ENCODE data around the gene COL23A1.

The COL23A1 gene

GRCh38 chr5:178442405-178443257, 147.6 kb downstream of the COL23A1 start:
- no peak for DNase-seq (ENCODE audit: low read depth)
- no peak overlapping the region for H3K4me3 ChIP-seq (ENCODE audit: low read length)
- TF ChIP-seq CTCF (conservative IDR thresholded peaks at IDR 0.05; ENCODE audit: low read depth, low read length) = no peak

DNA sequence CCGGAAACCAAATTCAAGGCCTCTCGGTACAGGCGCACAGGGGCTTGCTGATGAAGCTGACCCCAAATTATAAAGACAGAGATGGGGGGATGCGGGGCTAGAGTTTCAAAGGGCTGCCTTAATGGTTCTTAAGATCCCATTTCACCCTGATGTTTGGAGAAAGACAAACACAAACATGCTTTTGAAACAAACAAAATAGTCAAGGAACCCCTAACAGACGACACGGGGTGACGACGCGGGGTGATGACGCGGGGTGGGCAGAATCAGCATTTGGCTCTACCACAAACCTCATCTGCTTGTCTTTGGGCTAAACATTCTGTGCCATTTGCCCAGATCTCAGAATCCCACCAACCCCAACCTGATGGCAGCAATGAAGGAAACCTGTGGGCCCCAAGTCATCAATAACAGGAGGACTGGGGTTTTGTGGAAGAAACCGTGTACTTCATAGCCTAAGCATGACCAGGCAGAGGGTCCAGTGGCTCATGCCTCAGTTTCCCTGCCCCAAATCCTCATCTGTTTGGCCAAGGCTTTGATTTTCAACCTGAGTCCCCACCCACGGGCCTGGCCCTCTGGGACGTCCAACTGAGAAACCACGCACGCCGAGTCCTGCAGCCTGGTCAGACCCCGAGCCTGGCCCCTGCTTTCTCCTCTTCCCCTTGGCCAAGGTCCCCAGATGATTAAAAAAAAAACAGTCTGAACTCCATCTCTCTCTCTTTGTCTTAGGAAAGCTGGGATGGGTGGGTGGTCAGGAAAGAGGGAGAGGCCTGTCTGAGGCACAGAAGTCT, 148.5 kb downstream of the COL23A1 start:
- no peak overlapping the region for H3K4me3 ChIP-seq (ENCODE audit: low read length)
- no peak for DNase-seq (ENCODE audit: low read depth)
- TF ChIP-seq CTCF (conservative IDR thresholded peaks at IDR 0.05; ENCODE audit: low read depth, low read length) = no peak

DNA sequence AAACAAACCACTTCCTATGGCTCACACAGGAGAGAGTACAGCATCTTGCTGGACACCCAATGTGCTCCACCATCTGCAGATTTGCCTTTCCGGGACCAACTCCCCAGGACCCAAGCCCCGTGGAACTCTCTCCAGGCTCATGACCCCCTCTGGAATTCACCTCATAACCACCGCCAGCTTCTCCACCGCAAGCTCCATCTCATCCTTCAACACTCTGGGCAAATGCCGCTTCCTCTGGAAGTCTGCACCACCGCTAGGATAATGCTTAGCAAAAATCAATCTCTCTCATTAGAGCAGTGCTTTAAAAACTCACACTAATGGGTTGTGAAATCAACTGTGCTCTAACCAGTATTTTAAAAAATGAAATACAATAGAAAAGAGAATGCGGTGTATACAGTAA, 150.0 kb downstream of the COL23A1 start:
- no peak for TF ChIP-seq CTCF (conservative IDR thresholded peaks at IDR 0.05; ENCODE audit: low read depth, low read length)
- H3K4me3 ChIP-seq (ENCODE audit: low read length) = no peak overlapping the region
- no peak for DNase-seq (ENCODE audit: low read depth)

DNA sequence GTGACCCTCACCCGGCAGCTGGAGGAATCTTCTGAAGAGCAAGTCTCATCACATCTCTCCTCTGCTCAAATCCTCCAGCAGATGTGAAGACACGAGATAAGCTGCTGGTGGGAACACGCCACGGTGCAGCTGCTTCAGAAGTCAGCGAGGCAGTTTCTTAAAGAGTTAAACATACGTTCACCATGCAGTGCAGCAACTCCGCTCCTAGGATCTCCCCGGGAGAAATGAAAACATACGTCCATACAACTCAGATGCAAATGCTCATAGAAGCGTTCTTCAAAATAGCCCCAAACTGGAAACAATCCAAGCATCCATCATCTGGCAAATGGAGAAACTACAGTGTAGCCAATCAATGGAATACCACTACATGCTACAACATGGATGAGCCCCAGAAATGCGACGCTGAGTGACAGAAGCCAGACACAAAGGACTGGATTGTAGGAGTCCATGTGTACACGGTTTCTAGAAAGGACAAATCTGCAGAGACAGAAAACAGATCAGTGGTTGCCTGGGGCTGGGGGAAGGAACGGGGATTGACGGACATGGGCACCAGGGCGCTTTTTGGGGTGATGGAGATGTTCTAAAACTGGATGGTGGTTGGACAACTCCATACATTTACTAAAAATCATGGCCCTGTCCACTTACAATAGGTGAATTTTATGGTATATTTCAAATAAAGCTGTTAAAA, 150.6 kb downstream of the COL23A1 start:
- no peak for DNase-seq (ENCODE audit: low read depth)
- no peak for TF ChIP-seq CTCF (conservative IDR thresholded peaks at IDR 0.05; ENCODE audit: low read depth, low read length)
- no peak overlapping the region for H3K4me3 ChIP-seq (ENCODE audit: low read length)

GRCh38 chr5:178438796-178439195, 151.4 kb downstream of the COL23A1 start:
- DNase-seq (ENCODE audit: low read depth) = no peak
- TF ChIP-seq CTCF (conservative IDR thresholded peaks at IDR 0.05; ENCODE audit: low read depth, low read length) = no peak
- H3K4me3 ChIP-seq (ENCODE audit: low read length) = no peak overlapping the region

- H3K4me3 ChIP-seq (ENCODE audit: low read length) = no peak overlapping the region
- TF ChIP-seq CTCF (conservative IDR thresholded peaks at IDR 0.05; ENCODE audit: low read depth, low read length) = no peak
- DNase-seq (ENCODE audit: low read depth) = no peak
Observed at GRCh38 chr5:178437386-178438075, 152.7 kb downstream of the COL23A1 start.
